ENCODE data around the gene IRF8. TPM values are rescaled to one million over a fixed set of nuclear protein-coding genes. Genes with fewer than 3 reads are reported as not detected.
A peak's percentile ranks its signal among the peaks of the same experiment; 100 is the strongest.
"Not testable (repeated sequence)": the region's sequence is repeated elsewhere in the genome, so short reads cannot be mapped to it uniquely, and the experiment has no call there.

The IRF8 gene
- total RNA-seq (2014; rRNA removed; shearing (Covaris generic)), result not detected in 2 replicates

DNA sequence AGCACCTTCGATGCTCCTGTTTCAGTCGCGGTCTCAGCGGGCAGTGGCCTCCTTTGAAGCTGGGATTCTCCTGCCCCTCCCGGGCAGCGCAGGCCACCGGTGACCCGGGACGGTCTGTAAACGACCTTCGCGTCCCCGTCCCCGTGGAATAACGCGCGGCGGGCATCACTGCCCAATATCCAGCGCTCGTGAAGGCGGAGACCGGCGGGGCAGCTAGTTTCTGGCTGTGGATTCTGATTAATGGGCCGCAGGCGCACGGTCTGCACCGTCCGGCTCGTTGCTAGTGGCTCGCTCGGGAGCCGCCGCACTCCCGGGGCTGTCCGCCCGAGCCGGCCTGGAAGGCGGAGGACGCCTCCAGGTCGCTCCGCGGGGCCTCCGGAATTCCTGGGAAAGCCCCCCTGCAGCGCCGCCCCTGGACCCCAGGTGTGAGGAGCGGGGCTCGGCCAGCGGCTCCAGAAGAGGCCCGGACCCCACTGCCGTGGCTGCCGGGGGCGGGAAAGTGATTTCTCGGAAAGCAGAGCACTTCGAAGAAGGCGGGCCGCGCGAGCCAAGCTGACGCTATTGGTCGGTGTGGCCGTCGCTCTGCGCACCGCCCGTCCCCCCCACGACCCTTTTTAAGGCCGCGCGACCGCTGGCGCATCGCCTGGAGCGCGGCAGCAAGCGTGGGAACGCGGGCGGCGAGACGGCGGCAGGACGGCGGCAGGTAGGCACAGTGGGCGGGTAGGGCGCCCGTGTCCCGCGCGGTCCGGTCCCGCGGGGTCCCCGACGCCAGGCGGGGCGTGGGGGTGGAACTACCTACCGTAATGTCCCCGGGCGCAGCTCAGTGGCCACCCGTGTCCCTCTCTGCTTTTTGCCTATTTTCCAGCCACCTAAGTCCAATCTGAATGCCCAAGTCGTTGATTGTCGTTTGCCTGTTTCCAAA, at the start of gene IRF8:
Gene IRF8 (plus strand): TSS at position 642 of the 922 bp plus-strand sequence. CDS start 3,854 bp downstream, outside the sequence.
- no peak for DNase-seq (ENCODE audit: low read depth)

DNA sequence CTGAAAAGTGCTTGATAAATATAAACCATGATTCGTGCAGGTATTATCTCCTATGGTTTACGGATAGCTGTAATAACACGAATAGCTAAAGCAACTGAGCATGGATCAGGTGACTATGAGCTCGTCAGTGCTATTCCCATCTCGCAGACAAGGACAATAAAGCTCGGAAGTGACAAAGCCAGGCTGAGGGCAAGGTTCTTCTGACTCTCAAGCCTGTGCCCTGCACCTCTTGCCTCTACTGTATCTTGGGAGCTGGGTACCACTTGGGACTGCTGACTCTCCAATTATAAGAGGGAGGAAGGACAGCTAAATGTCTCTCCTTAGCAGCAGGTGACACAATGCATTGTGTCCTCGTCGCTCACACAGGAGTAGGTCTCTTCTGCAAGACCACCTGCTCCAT, 49.6 kb upstream of the IRF8 start:
- DNase-seq (ENCODE audit: low read depth), result no peak

GRCh38 chr16:85850344-85850880, 48.5 kb upstream of the IRF8 start:
- DNase-seq (ENCODE audit: low read depth), result no peak

- DNase-seq (ENCODE audit: low read depth), result no peak
Observed at GRCh38 chr16:85851034-85851785, 47.8 kb upstream of the IRF8 start.

DNA sequence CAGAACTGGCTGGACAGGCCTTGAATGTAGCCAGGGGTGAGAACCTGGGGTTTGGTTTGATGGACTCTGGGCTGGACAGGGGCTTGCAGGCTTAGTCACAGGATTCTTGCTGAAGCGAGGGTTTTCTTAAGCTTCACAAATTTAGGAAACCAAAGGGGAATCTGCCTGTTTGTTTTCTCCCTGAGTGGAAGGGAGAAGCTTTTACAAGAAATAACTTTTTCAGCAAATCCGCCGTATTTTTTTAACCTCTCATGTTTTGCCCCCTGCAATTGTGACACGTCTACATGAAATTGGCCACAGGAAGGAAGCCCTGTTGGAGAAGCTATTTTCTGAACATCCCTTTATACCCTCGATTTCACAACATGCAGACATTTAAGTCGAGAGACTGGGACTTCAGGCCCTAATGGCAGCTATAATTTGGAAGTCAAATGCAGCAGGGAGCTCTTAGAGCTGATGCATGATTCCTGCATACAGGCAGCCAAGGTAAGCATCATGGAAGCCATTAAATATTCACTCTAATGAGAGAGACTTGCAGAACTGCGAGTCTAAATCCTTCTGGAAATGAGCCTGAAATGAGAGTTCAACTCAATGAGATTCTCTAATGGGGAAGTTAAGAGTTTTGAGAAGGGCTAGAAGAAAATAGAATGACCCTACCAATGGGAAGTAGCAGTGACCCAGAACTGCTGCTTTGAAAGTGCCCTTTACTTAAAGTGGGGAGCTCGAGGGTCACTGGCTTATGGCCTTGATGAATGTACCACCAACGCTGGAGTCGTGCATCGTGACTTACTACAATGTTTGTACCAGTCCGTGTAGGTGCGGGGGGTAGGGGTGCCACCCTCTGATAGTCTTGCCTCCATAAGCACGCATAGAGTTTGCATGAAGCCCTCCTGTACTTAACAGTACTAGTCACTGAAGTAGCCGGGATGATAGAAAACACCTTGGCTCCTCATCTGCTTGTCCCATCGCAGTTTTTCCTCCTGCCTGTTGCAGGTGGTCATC, 45.1 kb upstream of the IRF8 start:
- no peak for DNase-seq (ENCODE audit: low read depth)

GRCh38 chr16:85854935-85855334, 44.0 kb upstream of the IRF8 start:
- no peak for DNase-seq (ENCODE audit: low read depth)

DNA sequence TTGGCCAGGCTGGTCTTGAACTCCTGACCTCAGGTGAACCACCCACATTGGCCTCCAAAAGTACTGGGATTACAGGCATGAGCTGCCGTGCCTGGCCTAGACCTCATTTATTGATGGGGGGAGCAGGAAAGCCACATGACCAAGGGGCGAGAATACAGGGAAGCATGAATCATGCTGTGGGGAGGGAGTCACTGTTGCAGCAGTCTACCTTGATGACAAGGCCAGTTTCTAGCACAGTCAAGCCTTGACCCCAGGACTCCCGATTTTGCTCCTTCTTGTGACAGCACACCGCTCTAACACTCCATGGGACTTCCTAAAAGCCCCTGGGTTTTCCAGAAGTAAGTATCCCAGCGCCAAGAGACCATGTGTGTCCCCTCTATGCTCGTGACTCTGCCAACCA, 42.9 kb upstream of the IRF8 start:
- no peak for DNase-seq (ENCODE audit: low read depth)

DNA sequence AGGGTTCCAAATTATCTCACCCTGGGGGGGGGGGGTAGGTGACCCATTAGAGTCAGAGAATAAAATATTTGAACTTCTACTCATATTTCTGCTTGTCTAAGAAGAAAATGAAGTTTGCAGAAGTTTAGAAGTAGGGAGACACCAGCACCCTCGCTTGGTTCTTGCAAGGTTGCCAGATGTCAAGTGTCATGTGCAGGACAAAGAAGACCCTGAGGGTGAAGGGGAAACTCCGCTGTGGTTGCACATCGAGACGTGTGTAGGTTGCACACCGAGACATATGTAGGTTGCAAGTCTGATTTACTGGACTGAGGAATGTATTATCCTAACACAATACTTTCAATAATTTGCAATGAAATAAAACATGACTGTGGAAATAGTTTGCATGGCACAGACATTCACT, 42.4 kb upstream of the IRF8 start:
- DNase-seq (ENCODE audit: low read depth), result no peak

DNA sequence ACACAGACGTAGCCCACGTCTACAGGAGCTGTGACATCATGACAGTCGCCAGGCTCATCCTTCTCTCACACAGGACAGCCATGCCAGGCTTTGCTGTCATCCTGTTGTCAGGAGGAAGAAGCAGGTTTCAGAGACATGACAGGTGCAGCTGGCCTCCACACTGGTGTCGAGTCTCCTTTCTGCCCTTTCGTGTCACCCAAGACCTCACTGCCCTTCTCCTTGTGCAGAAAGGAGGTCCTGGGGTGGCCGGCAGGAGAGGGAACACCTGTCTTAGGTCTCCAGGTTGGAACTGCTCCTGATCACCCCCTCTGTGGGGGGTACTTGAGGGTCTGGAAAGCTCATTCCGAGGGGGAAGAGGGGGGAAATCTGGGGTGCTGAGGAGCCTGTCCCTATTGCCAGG, 41.6 kb upstream of the IRF8 start:
- no peak for DNase-seq (ENCODE audit: low read depth)

- not testable (repeated sequence) for DNase-seq (ENCODE audit: low read depth)
Observed at GRCh38 chr16:85858571-85858970, 40.4 kb upstream of the IRF8 start.

DNA sequence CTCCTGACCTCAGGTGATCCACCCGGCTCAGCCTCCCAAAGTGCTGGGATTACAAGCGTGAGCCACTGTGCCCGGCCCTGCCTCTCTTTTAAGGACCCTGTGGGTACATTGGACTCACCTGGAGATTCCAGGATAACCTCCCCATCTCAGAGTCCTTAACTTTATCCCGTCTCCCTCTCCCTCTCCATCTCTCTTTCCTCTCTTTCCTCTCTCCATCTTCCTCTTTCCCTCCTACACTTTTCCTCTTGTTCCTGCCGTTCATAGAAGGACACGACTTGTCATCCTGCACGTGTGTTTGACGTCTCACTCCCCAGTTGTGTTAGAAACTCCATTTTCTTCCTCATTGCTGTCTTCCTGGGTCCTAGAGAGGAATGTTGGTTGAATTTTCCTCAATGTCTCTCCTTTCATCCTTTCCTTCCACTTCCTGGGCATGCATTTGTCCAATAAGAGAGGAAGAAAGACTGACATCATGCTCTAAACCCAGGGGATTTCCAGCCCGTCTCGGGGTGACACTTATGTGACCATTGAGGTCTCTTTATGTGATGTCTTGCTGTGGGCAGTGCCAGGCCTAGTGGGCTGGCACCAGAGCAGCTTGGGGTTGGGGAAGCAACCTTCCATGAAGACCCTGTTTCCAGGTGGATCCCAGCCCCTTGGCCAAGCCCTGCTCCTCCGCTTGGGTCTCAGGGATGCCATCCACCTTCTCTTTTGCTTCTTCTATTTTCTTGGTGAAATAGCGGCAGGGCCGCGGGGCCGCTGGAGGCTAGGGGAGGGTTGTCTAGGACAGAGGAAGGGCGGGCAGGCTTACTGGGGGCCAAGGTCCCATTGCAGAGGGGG, 39.8 kb upstream of the IRF8 start:
- no peak for DNase-seq (ENCODE audit: low read depth)

DNA sequence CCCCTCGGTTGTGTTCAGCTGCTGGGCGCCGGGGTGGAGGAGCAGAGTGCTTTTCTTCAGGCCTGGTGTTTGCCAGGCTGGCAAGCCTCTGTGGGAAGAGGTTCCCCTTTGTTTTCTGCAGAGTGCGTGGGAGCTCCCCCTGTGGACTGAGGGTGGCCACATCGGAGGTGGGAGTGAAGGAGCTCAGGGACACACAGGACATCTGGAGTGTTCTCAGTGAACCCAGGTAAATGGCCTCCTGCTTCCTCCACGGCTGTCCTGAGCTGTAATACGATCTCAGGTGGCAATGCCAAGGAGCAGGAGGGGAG, 39.2 kb upstream of the IRF8 start:
- no peak for DNase-seq (ENCODE audit: low read depth)

GRCh38 chr16:85860413-85861094, 38.4 kb upstream of the IRF8 start:
- no peak for DNase-seq (ENCODE audit: low read depth)

DNA sequence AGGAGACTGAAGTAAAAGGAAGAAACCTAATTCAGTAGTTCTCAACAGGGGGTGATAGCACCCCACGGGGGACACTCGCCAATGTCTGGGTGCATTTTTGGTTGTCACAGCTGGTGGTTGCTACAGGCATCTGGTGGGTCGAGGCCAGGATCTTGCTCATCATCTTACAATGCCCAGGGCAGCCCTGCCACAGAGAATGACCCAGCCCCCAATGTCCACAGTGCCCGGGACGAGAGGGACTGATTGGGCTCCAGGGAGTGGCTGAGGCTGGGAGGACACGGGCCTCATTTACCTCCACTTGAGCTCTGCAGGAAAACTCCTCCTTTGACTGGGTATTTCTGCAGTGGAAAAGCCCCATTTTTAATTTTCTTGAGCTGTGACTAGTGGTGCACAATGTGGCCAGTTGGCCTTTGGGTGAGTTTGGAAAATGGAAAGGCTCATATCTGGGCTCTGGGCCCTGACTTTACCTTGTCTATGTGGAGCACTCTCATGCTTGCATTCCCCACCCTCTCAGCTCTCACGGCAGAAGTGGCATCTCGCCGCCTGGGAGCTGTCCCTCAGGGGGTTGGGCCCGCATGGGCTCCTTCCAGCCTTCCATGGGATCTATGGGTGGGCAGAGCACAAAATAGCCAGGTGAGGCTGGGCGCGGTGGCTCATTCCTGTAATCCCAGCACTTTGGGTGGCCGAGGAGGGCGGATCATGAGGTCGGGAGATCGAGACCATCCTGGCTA, 37.7 kb upstream of the IRF8 start:
- no peak for DNase-seq (ENCODE audit: low read depth)

DNA sequence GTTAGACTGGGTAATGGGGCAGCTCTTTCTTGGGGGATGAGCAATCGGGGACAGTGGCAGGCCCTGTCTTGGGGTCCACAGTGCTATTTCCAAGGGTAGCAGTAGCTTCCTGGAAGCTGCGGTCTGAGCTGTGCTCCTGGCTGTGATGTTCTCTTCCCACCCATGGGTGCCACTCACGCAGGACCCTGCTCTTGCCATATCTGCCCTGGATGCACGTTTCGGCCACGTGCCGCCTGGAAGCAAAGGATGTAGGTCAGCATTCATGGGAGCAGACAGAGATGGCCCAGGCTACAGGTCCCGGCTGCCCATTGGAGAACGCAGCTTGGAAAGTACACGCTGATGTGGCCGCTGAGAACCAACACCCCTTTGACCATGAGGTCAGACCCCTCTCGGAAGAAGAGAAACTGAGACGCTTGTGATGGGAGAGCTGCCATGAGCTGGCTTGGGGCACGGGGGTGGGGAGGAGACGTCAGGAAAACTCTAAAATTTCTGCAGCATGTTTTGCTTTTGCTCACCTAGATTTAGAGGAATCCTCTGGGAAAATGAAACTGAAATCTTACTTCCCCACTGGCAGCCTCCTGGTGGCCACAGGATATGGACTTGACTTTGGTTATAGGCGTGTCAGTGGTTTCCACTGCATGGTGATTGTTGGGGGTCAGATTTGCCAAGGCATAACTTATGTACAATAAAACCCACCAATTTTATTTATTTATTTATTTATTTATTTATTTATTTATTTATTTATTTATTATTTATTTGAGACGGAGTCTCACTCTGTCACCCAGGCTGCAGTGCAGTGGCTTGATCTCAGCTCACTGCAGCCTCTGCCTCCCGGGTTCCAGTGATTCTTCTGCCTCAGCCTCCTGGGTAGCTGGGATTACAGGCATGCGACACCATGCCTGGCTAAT, 36.2 kb upstream of the IRF8 start:
- DNase-seq (ENCODE audit: low read depth), result peak; percentile 16

DNA sequence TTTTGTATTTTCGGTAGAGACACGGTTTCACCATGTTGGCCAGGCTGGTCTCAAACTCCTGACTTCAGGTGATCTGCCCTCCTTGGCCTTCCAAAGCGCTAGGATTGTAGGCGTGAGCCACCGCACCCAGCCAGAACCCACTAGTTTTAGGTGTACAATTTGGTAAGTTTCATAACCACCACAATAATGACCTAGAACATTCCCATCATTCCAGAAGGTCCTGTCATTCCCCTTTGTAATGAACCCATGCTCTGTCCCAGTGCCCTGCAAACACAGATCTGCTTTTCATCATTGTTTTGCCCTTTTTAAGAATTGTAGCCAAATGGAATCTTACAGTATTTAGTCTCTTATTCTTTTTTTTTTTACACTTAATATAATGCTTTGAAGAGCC, 35.6 kb upstream of the IRF8 start:
- peak; percentile 25 for DNase-seq (ENCODE audit: low read depth)

DNA sequence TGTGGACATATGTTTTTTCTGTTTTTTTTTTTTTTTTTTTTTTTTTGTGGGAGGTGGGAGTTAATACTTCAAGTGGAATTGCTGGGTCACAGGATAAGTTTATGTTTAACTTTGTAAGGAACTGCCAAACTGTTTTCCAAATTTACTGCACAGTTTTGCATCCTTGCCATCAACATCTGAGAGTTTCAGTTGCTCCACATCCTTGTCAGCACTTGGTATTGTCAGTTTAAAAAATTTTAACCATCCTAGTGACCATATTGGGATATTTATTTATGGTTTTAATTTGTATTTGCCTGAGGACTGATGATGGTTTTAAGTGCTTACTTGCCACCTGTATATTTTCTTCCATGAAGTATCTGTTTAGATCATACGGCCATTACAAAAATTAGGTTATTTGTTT, 34.0 kb upstream of the IRF8 start:
- no peak for DNase-seq (ENCODE audit: low read depth)

GRCh38 chr16:85867189-85867588, 31.8 kb upstream of the IRF8 start:
- no peak for DNase-seq (ENCODE audit: low read depth)
